IMR-90 (cell line): ENCODE data around the gene SLC9C2.

ENCODE experiments used
- TF ChIP-seq, protein P1 (sequence below): conservative IDR thresholded peaks from 2 replicates; pipeline ENCODE4 v1.5.1; 2012; ENCODE audit warnings: mild to moderate bottlenecking, low read depth, low read length, improper control_type of control experiment
- TF ChIP-seq, protein P2 (sequence below): fragments of 150-350 bp; IDR thresholded peaks from 2 replicates; pipeline ENCODE4 v1.6.1; 2016; ENCODE audit warnings: low read depth, mild to moderate bottlenecking, low read length, moderate library complexity, borderline replicate concordance

DNA sequence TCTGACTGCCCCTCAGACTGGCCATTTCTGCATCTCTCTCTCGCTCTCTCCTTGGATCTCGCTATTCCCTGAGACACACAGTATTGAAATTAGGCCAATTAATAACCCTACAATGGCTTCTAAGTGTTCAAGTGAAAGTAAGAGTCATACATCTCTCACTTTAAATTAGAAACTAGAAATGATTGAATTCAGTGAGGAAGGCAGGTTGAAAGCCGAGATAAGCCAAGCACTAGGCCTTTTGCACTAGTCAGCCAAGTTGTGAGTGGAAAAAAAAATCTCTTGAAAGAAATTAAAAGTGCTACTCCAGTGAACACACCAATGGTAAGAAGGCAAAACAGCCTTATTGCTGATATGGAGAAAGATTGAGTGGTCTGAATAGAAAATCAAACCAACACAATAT, 51.2 kb downstream of the SLC9C2 start:
- TF ChIP-seq, protein P1, sequence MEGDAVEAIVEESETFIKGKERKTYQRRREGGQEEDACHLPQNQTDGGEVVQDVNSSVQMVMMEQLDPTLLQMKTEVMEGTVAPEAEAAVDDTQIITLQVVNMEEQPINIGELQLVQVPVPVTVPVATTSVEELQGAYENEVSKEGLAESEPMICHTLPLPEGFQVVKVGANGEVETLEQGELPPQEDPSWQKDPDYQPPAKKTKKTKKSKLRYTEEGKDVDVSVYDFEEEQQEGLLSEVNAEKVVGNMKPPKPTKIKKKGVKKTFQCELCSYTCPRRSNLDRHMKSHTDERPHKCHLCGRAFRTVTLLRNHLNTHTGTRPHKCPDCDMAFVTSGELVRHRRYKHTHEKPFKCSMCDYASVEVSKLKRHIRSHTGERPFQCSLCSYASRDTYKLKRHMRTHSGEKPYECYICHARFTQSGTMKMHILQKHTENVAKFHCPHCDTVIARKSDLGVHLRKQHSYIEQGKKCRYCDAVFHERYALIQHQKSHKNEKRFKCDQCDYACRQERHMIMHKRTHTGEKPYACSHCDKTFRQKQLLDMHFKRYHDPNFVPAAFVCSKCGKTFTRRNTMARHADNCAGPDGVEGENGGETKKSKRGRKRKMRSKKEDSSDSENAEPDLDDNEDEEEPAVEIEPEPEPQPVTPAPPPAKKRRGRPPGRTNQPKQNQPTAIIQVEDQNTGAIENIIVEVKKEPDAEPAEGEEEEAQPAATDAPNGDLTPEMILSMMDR: no peak
- TF ChIP-seq, protein P2, sequence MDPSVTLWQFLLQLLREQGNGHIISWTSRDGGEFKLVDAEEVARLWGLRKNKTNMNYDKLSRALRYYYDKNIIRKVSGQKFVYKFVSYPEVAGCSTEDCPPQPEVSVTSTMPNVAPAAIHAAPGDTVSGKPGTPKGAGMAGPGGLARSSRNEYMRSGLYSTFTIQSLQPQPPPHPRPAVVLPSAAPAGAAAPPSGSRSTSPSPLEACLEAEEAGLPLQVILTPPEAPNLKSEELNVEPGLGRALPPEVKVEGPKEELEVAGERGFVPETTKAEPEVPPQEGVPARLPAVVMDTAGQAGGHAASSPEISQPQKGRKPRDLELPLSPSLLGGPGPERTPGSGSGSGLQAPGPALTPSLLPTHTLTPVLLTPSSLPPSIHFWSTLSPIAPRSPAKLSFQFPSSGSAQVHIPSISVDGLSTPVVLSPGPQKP: no peak
